HG02943 (cell line): ENCODE data around the gene FBXO10.
"Not testable (repeated sequence)": the region's sequence is repeated elsewhere in the genome, so short reads cannot be mapped to it uniquely, and the experiment has no call there.

Experiments
- ATAC-seq: cut with Tn5 transposase; IDR thresholded peaks from one replicate; pipeline ENCODE4 v1.9.1; 2021; ENCODE audit warnings: mild to moderate bottlenecking, low read depth, moderate library complexity; ENCODE audit not compliant: unreplicated experiment

Gene FBXO10

GRCh38 chr9:37485389-37486255 is 90.6 kb downstream of the FBXO10 start, which contains the start of gene POLR1E:
TSS of gene POLR1E (plus strand) at chr9:37485948. CDS start at chr9:37486048, 100 bp downstream.
- ATAC-seq = peak; percentile 94

- ATAC-seq = no peak
These were observed 95.4 kb downstream of the FBXO10 start for GRCh38 chr9:37480759-37481158.

GRCh38 chr9:37477987-37478619 is 98.1 kb downstream of the FBXO10 start:
- ATAC-seq = not testable (repeated sequence)

GRCh38 chr9:37477443-37477842 is 98.7 kb downstream of the FBXO10 start:
- not testable (repeated sequence) for ATAC-seq

- no peak for ATAC-seq
These were observed 99.2 kb downstream of the FBXO10 start for GRCh38 chr9:37476930-37477329.

- ATAC-seq = no peak
These were observed 101.7 kb downstream of the FBXO10 start for GRCh38 chr9:37474438-37474837.

GRCh38 chr9:37473982-37474381 is 102.2 kb downstream of the FBXO10 start:
- ATAC-seq = not testable (repeated sequence)

- no peak for ATAC-seq
These were observed 104.1 kb downstream of the FBXO10 start for GRCh38 chr9:37471942-37472684.

- no peak for ATAC-seq
These were observed 107.6 kb downstream of the FBXO10 start for GRCh38 chr9:37468620-37469019.

- not testable (repeated sequence) for ATAC-seq
These were observed 108.7 kb downstream of the FBXO10 start for GRCh38 chr9:37467530-37467929.

- peak; percentile 15 for ATAC-seq
These were observed 110.0 kb downstream of the FBXO10 start for GRCh38 chr9:37466037-37466709.

- ATAC-seq = peak; percentile 75
These were observed 110.7 kb downstream of the FBXO10 start, which contains the start of gene ZBTB5 for GRCh38 chr9:37465249-37466036. TSS of gene ZBTB5 (minus strand) at chr9:37465450. CDS start at chr9:37442551, 22,899 bp downstream.

GRCh38 chr9:37464426-37465248 is 111.5 kb downstream of the FBXO10 start:
- peak; percentile 38 for ATAC-seq

- ATAC-seq = no peak
These were observed 112.2 kb downstream of the FBXO10 start for GRCh38 chr9:37464006-37464405.
